C4-2B (cell line): ENCODE measurements around the gene PRPF8.

Experiments used
- CTCF ChIP-seq: fragments of 450-650 bp; conservative IDR thresholded peaks from 2 replicates; pipeline ENCODE4 v1.5.1; 2017; ENCODE audit warnings: mild to moderate bottlenecking
- ZFX ChIP-seq: fragments of 450-650 bp; IDR thresholded peaks from 2 replicates; pipeline ENCODE4 v1.6.1; 2017

- TF ChIP-seq CTCF = no peak
- no peak for TF ChIP-seq ZFX
Observed at GRCh38 chr17:1712271-1712670, 27.6 kb upstream of the PRPF8 start.
